Measurements from ENCODE around the gene ST6GAL2.

ST6GAL2 gene

DNA sequence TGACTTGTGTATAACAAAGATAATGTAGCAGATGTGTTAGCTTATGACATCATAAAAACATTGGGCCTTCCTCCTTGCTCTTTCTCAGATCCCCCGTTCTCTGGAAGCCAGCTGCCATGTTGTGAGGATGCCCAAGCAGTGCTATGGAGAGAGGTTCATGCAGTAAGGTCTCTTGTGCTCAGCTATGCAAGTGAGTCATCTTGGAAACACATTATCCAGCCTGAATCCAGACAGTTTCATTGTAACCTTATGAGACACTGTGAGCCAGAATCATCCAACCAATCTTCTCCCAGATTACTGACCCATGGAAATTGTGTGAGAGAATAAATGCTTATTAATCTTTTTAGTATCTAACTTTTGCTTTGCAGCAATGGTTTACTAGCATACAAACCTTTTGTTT is 60.8 kb downstream of the ST6GAL2 start:
- no peak for DNase-seq

DNA sequence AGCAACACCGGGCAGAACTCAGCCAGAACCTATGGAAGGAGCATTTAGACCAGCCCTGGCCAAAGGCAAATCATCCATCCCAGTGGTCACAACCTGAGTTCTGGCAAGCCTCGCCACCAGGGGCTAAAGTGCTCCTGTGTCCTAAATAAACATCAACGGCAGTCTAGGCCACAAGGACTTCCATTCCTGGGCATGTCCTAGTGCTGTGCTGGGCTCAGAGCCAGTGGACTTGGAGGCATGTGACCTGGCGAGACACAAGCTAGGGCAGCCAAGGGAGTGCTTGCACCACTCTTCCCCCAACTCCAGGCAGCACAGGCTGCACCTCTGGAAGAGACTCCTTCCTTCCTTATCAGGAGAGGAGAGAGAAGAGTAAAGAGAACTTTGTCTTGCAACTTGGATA is 69.0 kb downstream of the ST6GAL2 start:
- no peak for DNase-seq

DNA sequence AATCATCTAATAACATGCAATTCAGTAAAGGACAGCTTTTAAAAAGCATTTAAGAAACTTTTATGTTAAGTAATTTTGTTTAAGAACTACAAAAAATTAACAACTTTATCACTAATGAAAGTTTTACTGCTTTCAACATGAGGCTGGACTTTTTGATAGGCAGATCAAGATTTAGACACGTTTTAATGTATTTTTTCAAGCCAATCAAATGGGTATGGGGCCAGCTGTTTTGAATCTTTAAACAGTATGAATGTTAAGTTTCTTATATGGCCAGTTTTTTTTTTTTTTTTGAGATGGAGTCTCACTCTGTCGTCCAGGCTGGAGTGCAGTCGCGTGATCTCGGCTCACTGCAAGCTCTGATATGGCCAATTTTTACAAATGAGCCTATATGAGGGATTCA is 73.1 kb downstream of the ST6GAL2 start:
- DNase-seq = no peak

DNA sequence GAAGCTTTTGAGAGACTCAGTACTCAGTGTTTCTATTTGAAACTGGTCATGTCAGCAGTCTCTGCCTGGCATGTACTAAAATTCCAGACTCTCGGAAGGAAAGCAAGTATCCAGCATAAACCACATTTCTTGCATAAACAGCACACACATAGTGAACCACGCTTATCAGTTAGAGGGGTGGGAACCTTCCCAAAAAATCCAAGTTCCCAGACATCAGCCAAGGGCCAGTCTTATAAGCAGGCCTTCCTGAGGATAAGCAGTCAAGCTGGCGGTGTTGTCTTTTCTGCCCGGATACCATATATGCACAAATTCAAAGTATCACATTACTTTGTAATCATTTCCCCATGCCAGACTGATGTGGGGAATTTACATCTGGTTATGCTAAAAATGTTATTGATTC is 73.6 kb downstream of the ST6GAL2 start:
- no peak for DNase-seq

DNA sequence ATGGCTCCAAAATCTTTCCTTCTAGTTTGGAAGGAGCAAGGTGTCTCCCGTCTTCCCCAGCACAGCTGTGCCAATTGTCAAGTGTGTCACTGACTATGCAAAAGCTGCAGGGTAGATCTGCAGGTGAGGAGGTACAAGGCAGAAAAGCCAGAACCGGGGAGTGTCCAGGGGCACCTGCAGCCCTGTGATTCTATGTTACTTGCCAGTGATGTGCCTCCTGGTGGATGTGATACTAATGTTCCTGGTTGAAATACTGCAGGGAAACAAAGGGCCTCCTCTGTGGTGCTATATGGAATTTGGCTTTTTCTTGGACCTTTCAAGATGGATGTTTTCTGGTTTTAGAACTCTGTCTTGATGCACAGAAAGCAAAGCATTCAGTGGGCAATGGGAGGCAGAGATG is 80.3 kb downstream of the ST6GAL2 start:
- no peak for DNase-seq

DNA sequence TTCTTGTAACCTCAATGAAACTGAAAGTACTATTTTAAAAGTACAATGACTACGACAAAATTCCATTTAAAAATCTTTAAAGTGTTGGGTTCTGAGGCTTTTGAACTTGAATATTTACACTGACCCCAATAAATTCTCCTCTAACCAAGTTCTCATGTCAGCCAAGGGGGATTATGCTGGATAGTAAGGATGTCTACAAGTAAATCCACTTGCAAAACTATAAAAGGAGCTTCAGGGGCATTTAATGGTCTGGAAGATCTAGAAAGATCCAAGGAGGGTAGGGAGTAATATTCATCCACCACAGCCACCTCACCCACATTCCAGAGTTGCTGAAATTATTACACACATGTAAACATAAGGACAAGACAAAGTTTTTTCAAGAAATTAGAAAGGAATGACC is 81.8 kb downstream of the ST6GAL2 start:
- no peak for DNase-seq

DNA sequence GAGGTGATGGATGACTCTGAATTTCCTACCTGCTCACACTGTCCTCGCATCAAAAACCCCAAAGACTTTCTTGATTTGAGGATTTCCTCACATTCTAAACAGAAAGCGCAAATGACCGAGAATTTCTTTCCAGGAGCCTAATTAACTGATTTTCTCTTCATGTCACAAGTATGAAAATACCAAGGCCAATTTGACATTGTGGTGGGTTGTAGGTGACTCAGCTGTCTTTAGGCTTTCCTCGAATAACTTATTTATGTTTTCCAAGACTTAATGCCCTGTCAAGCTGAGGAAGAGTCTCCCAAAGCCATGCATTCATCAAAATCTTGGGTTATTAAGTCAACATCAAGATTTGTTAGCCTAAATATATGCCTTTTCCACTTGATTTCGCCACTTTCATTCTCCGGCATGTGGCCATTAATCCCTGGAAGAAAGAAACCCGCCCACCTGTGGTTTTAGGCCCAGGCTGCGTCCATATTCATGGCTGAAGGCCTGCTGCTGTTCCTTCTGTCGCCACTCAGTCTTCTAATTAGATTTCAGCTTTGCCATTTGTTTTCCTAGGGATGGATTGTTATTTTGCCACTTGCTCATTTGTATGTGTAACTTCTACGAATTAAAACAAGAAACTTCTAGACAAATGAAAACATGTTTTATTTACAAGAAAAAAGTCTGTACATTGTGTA is 84.9 kb downstream of the ST6GAL2 start:
- DNase-seq = no peak

DNA sequence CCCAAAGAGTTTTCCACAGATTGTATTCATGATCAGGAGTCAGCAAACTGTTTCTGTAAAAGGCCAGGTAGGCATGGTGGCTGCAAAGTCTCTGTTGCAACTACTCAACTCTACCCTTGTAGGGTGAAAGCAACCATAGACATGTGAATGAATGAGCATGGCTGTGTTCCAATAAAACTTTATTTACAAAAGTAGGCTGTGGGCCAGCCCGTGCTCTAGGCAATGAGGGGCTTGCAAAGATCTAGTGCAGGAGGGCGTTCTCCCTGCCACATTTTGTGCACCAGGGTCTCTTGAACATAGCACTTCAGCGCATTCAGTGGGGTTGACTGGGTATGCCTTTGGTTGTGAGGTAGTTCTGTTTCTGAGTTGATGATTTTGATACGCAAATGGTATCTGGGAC is 85.8 kb downstream of the ST6GAL2 start:
- no peak for DNase-seq

DNA sequence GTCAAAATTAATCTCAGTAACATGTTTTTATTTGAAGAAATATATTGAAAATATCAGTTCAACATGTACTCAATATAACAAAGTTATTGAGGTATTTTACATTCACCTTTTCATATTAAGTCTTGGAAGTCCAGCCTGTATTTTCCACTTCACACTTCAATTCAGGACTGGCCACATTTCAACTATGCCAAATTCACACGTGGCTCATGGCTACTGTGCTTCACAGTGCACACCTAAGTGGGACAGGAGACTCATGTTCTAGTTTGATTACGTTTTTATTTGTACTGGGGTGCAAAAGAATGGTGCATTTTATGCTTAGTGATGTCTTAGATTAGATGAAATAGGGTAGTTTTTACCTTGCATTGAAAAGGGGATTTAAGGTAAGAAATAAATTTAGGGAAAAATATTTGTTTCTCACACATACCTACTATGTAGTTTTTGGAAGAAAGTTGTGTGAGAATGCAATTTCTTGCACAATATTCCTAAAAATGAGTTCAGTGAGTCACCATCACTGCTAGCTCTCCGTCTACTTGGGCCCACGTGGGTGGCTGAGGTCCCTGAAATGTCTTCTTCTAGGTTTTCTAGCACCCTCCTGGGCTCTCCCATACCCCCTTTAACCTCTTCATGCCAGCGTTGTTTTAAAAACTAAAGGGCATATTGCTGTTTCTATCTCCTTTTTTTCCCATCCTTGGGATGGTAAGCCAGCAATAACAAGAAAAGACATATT is 87.0 kb downstream of the ST6GAL2 start:
- no peak for DNase-seq

DNA sequence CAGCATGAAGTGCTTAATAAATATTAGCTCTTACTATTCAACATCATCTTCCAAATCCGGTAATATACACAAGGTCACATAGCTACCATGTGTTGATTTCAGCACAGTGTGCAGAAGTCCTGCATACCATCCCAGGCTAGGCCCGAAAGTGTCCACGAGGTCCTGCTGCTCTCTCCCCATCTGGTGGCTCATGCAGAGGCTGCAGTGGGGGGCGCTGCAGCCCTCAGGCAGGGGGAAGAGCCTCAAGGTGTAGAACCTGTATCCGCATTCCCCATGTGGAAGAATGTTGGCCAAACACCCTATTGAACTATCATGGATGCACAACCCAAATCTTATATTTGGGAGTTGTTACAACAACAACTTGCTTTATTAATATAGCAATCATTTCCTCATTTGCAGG is 88.5 kb downstream of the ST6GAL2 start:
- DNase-seq = no peak

DNA sequence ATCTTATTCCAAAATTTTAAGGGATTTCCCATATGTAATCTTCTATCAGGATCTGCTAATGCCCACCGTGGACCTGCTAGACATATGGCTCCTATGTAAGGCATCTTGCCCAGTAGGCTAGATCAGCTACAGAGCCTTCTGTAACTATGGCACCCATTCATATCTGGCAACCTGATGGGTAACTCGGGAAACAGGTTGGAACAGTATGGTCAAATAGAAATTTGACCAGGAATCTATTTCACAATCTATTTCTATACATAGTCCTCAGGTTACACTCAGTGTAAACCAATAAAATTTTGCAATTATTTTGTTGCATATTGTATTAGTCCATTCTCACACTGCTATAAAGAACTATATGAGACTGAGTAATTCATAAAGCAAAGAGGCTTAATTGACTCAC is 93.3 kb downstream of the ST6GAL2 start:
- no peak for DNase-seq

DNA sequence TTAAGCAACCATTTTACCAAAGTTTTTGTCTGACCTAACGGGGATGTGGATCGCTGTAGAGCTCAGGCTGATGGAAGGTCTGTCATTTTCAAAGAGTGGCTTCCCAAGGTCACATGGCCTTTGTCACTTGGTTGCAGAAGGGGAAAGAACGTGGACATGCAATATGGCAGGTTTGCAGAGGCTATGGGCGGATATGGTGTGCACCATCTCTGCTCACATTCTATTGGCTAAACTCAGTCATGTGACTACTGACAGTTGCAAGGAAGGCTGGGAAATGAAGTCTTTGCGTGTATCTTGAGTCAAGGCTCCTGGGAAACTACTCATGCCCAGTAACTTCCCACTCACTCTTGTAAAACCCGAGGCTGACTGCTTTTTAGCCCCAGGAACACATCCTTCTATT is 96.8 kb downstream of the ST6GAL2 start:
- no peak for DNase-seq

DNA sequence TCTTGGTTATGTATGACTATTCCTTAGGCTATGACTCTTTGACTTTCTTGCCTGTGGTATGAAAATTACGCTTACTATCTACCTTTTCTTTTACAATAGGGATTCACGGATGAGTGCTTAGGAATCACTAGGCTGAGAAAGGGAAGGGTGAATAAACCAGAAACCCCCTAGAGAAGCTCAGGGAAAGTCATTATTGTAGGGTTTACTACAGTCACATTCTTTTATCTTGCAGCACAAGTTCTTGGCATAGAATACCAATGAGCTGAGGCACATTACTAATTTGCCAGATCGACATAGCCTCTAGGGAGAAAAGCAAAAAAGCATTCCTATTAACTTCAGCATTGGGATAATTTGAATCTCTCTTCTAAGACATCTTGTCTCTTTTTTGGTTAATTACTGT is 103.3 kb downstream of the ST6GAL2 start:
- no peak for DNase-seq

DNA sequence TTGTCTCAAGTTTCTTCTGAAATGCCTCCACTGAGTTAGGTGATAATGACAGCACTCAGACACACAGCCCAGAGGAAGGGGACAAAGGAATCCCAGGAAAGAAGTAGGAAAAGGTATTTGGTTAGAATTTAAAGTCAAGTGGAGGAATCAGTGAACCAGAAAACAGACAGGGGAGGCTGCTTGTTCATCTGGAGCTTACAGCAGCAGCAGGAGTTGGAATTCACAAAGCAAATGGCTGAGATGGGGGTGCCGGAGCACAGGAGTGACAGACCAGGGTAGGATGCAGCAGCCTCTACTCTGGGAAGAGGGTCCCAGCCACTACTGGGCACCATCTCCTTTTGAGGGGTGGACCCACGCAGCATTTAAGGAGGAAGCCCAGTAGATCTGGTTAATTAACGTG is 104.8 kb downstream of the ST6GAL2 start:
- DNase-seq = no peak

DNA sequence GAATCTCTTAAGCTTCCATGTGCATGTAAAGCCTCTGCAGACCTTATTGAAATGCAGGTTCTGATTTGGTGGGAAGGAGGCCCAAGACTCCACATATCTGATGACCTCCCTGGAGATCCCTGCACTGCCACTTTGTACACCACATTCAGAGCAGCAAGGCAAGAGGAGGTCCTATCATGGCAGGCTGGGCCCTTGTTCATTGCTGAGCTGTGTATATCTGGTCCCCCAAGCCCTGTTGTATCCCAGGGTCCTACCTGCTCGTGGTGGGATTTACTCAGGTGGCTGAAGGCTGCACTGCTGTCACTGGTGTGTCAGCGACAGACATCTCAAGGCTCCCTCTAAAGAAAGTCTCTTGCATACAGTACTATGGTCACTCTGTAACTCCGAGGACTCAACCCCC is 114.2 kb downstream of the ST6GAL2 start:
- DNase-seq = no peak

DNA sequence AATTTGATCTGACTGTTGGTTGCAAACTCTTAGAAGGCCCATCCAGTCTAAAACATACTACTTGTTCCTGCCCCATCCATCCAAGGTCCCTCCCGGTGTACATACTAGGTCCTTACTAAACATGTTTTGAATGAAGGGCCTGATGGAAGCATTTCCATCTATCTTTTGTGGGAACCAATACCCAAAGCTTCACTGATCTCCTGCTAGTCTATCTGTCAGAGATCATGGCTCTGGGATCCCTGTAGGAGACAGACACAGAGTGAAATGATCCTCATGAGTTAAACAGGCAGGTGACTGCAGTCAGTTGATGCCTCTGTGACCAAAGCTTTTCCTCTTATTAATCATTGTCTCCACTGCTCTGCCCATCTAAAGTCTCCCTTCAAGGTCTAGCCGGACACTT is 115.0 kb downstream of the ST6GAL2 start:
- no peak for DNase-seq

DNA sequence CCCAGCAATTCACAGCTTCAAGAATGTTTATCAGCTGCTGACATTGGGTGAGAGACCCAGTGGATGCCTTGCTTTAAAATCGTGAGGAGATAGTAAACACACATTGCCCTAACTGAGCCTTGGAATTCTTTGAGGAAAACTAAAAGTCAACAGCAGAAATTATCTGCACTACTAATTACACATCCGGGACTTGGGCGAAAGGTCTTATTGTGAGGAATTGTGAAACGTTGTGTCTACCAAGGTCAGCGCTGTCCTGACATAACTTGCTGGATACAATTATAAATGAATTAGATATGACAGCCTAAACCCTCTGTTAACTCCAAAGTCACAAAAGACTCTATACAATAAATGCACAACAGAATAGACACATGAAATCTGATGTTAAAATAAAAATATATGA is 121.4 kb downstream of the ST6GAL2 start:
- no peak for DNase-seq

DNA sequence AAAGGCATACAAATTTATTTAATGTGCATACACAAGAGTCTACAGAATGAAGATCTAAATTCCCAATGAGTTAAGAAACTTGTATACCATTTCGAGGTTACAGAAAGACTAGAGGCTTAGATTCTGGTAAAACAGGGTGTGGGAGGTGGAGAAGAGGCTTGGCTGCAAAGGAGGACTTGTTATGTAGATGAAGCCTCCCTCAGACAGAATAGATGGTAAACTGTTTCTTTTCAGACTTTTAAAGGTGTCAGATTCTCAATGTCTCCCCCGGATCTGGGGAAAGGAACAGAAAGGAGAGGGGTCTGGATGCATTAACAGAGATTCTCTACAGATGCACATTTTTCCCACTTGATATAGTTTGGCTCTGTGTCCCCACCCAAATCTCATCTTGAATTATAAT is 126.0 kb downstream of the ST6GAL2 start:
- DNase-seq = no peak

DNA sequence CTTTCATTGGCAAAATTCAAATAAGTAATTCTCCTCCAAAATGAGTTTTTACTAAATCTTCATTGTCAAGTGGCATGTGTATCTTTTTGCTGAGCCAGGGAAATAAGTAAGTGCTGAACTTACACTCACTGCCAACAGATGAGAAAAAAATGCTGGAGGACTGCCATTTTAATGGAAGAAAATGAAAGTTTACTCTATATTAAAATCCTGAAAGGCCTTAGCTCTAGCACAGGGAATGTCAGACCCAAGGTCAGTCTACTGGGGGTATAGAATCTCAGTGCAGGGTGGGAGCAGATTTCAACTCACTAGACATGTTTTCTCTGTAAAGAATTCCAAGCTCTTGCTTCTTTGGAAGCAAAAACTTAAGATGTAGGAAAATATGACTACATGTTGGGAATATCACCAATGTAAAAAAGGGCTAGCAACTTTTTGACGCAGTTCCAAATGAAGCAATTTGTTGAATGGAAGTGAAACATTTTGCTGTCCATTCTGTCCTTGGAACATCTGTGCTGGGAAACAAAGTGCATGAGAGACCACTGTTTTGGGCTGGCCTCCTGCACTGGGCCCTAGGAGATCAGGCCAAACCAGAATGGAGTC is 127.0 kb downstream of the ST6GAL2 start:
- DNase-seq = no peak
